HEK293 (cell line): ENCODE data around the gene ABCA7.

Experiments
- EGR2 ChIP-seq: fragments of 450-650 bp; formaldehyde crosslinking; IDR thresholded peaks from 2 replicates; pipeline ENCODE4 v1.5.1; 2016; ENCODE audit warnings: low read depth, missing biosample characterization, missing genetic modification characterization
- IKZF3 ChIP-seq: fragments of 450-650 bp; IDR thresholded peaks from 2 replicates; pipeline ENCODE4 v1.5.0; 2018; ENCODE audit warnings: missing biosample characterization, mild to moderate bottlenecking, missing genetic modification characterization, moderate library complexity
- MYNN ChIP-seq: fragments of 450-650 bp; formaldehyde crosslinking; IDR thresholded peaks from 2 replicates; pipeline ENCODE4 v1.5.1; 2016; ENCODE audit warnings: missing biosample characterization, missing genetic modification characterization, borderline replicate concordance
- SP7 ChIP-seq: fragments of 450-650 bp; formaldehyde crosslinking; IDR thresholded peaks from 2 replicates; pipeline ENCODE4 v1.5.1; 2016; ENCODE audit warnings: missing biosample characterization, missing genetic modification characterization
- ZNF2 ChIP-seq: fragments of 450-650 bp; formaldehyde crosslinking; IDR thresholded peaks from 2 replicates; pipeline ENCODE4 v1.5.1; 2016; ENCODE audit warnings: missing biosample characterization, missing genetic modification characterization
- ZNF239 ChIP-seq: fragments of 450-650 bp; formaldehyde crosslinking; IDR thresholded peaks from 2 replicates; pipeline ENCODE4 v1.5.1; 2016; ENCODE audit warnings: missing biosample characterization, missing genetic modification characterization
- ZNF24 ChIP-seq: fragments of 450-650 bp; formaldehyde crosslinking; IDR thresholded peaks from 2 replicates; pipeline ENCODE4 v1.5.1; 2016; ENCODE audit warnings: missing biosample characterization, missing genetic modification characterization
- ZNF248 ChIP-seq: fragments of 450-650 bp; formaldehyde crosslinking; IDR thresholded peaks from 2 replicates; pipeline ENCODE4 v1.5.1; 2017; ENCODE audit warnings: missing biosample characterization, missing genetic modification characterization
- ZNF324 ChIP-seq: fragments of 450-650 bp; formaldehyde crosslinking; IDR thresholded peaks from 2 replicates; pipeline ENCODE4 v1.5.1; 2016; ENCODE audit warnings: missing biosample characterization, missing genetic modification characterization
- ZNF514 ChIP-seq: fragments of 450-650 bp; formaldehyde crosslinking; IDR thresholded peaks from 2 replicates; pipeline ENCODE4 v1.5.1; 2016; ENCODE audit warnings: missing biosample characterization, missing genetic modification characterization
- ZNF670 ChIP-seq: fragments of 450-650 bp; formaldehyde crosslinking; IDR thresholded peaks from 2 replicates; pipeline ENCODE4 v1.5.1; 2016; ENCODE audit warnings: missing biosample characterization, missing genetic modification characterization, low read depth
- ZNF792 ChIP-seq: fragments of 450-650 bp; formaldehyde crosslinking; IDR thresholded peaks from 2 replicates; pipeline ENCODE4 v1.5.1; 2016; ENCODE audit warnings: missing biosample characterization, missing genetic modification characterization
- ZSCAN23 ChIP-seq: fragments of 450-650 bp; formaldehyde crosslinking; IDR thresholded peaks from 2 replicates; pipeline ENCODE4 v1.5.1; 2016; ENCODE audit warnings: missing biosample characterization, missing genetic modification characterization
- TF ChIP-seq, protein P1 (sequence below): fragments of 450-650 bp; formaldehyde crosslinking; IDR thresholded peaks from 2 replicates; pipeline ENCODE4 v1.5.1; 2016; ENCODE audit warnings: missing biosample characterization, missing genetic modification characterization
- TF ChIP-seq, protein P2 (sequence below): fragments of 450-650 bp; formaldehyde crosslinking; optimal IDR thresholded peaks from 2 replicates; pipeline ENCODE3; 2016; ENCODE audit warnings: missing biosample characterization, mild to moderate bottlenecking, missing genetic modification characterization
- TF ChIP-seq, protein P3 (sequence below): fragments of 450-650 bp; formaldehyde crosslinking; IDR thresholded peaks from 2 replicates; pipeline ENCODE4 v1.5.1; 2016; ENCODE audit warnings: missing biosample characterization, missing genetic modification characterization
- TF ChIP-seq, protein P4 (sequence below): fragments of 450-650 bp; formaldehyde crosslinking; IDR thresholded peaks from 2 replicates; pipeline ENCODE4 v1.5.1; 2016; ENCODE audit warnings: missing biosample characterization, missing genetic modification characterization, low read depth
- TF ChIP-seq, protein P5 (sequence below): fragments of 450-650 bp; formaldehyde crosslinking; IDR thresholded peaks from 2 replicates; pipeline ENCODE4 v1.5.1; 2017; ENCODE audit warnings: missing biosample characterization, missing genetic modification characterization
- TF ChIP-seq, protein P6 (sequence below): fragments of 450-650 bp; IDR thresholded peaks from 2 replicates; pipeline ENCODE4 v1.5.1; 2018; ENCODE audit warnings: missing biosample characterization, missing genetic modification characterization
- TF ChIP-seq, protein P7 (sequence below): fragments of 450-650 bp; formaldehyde crosslinking; IDR thresholded peaks from 2 replicates; pipeline ENCODE4 v1.5.1; 2016; ENCODE audit warnings: missing biosample characterization, missing genetic modification characterization
- TF ChIP-seq, protein P8 (sequence below): fragments of 450-650 bp; formaldehyde crosslinking; IDR thresholded peaks from 2 replicates; pipeline ENCODE4 v1.5.1; 2017; ENCODE audit warnings: missing biosample characterization, missing genetic modification characterization
- TF ChIP-seq, protein P9 (sequence below): fragments of 450-650 bp; formaldehyde crosslinking; IDR thresholded peaks from 2 replicates; pipeline ENCODE4 v1.5.1; 2016; ENCODE audit warnings: missing biosample characterization, missing genetic modification characterization

The ABCA7 gene

DNA sequence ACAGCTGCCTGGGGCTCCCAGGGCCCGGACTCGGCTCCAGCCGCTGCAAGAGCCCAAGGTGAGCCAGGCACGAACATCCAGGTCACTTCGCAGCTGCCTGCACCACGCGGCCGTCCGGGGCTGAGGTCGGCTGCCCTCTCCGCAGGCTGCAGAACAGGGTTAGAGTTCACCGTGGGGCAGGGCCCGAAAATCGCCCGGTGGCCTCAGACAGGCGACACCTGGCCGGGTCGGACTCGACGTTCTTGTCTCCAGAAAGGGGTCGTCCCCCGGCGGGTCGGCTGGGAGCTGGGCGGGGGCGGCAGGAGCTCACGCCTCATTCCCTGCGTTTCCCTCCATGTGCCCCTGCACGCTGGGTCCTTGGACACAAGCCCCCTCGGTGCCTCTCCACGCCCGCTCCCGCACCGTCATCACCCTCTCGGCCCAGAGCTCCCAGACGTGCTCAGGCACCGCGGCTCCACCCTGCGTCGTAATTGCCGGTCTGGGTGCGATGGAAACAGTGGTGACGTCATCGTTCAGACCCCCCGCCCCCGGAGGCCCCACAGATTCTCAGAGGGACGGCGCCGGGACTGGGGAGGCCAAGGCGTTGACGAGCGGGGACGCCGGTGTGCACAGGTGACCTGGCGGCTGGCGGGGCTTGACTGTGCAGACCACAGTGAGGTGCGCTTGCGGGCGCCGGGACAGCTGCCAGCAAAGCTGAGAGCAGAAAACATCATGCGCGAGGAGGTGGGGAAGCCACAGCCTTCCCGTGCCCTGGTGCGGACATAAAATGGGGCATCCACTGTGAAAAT lies 43.7 kb upstream of the ABCA7 start (continued):
- TF ChIP-seq, protein P1, sequence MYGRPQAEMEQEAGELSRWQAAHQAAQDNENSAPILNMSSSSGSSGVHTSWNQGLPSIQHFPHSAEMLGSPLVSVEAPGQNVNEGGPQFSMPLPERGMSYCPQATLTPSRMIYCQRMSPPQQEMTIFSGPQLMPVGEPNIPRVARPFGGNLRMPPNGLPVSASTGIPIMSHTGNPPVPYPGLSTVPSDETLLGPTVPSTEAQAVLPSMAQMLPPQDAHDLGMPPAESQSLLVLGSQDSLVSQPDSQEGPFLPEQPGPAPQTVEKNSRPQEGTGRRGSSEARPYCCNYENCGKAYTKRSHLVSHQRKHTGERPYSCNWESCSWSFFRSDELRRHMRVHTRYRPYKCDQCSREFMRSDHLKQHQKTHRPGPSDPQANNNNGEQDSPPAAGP = peak; percentile 100
- TF ChIP-seq ZNF24 (tag by site-specific recombination) (0 out of 2 replicates have a peak, but pooled peaks have one; percentile 74), ZNF239 (tag by site-specific recombination) (0 out of 2 replicates have a peak, but pooled peaks have one; percentile 57), ZNF2 (peak; percentile 84), ZNF248 (tag by site-specific recombination) (no peak), MYNN (tag by site-specific recombination) (no peak), ZNF792 (tag by site-specific recombination) (0 out of 2 replicates have a peak, but pooled peaks have one; percentile 76), ZNF514 (tag by site-specific recombination) (no peak), ZNF324 (tag by site-specific recombination) (peak; percentile 95), SP7 (tag by site-specific recombination) (peak; percentile 98), EGR2 (tag by site-specific recombination) (peak; percentile 63; the same call in 1 of the 2 replicates), IKZF3 (peak; percentile 60; the same call in 1 of the 2 replicates), ZNF670 (tag by site-specific recombination) (no peak), ZSCAN23 (tag by site-specific recombination) (peak; percentile 78; the same call in 1 of the 2 replicates)
- TF ChIP-seq, protein P2, sequence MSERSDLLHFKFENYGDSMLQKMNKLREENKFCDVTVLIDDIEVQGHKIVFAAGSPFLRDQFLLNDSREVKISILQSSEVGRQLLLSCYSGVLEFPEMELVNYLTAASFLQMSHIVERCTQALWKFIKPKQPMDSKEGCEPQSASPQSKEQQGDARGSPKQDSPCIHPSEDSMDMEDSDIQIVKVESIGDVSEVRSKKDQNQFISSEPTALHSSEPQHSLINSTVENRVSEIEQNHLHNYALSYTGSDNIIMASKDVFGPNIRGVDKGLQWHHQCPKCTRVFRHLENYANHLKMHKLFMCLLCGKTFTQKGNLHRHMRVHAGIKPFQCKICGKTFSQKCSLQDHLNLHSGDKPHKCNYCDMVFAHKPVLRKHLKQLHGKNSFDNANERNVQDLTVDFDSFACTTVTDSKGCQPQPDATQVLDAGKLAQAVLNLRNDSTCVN = peak; percentile 83
- TF ChIP-seq, protein P3, sequence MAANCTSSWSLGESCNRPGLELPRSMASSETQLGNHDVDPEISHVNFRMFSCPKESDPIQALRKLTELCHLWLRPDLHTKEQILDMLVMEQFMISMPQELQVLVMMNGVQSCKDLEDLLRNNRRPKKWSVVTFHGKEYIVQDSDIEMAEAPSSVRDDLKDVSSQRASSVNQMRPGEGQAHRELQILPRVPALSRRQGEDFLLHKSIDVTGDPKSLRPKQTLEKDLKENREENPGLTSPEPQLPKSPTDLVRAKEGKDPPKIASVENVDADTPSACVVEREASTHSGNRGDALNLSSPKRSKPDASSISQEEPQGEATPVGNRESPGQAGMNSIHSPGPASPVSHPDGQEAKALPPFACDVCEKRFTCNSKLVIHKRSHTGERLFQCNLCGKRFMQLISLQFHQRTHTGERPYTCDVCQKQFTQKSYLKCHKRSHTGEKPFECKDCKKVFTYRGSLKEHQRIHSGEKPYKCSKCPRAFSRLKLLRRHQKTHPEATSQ (tag by site-specific recombination) = no peak
- TF ChIP-seq, protein P4, sequence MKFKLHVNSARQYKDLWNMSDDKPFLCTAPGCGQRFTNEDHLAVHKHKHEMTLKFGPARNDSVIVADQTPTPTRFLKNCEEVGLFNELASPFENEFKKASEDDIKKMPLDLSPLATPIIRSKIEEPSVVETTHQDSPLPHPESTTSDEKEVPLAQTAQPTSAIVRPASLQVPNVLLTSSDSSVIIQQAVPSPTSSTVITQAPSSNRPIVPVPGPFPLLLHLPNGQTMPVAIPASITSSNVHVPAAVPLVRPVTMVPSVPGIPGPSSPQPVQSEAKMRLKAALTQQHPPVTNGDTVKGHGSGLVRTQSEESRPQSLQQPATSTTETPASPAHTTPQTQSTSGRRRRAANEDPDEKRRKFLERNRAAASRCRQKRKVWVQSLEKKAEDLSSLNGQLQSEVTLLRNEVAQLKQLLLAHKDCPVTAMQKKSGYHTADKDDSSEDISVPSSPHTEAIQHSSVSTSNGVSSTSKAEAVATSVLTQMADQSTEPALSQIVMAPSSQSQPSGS (tag by site-specific recombination) = peak; percentile 100
- TF ChIP-seq, protein P5, sequence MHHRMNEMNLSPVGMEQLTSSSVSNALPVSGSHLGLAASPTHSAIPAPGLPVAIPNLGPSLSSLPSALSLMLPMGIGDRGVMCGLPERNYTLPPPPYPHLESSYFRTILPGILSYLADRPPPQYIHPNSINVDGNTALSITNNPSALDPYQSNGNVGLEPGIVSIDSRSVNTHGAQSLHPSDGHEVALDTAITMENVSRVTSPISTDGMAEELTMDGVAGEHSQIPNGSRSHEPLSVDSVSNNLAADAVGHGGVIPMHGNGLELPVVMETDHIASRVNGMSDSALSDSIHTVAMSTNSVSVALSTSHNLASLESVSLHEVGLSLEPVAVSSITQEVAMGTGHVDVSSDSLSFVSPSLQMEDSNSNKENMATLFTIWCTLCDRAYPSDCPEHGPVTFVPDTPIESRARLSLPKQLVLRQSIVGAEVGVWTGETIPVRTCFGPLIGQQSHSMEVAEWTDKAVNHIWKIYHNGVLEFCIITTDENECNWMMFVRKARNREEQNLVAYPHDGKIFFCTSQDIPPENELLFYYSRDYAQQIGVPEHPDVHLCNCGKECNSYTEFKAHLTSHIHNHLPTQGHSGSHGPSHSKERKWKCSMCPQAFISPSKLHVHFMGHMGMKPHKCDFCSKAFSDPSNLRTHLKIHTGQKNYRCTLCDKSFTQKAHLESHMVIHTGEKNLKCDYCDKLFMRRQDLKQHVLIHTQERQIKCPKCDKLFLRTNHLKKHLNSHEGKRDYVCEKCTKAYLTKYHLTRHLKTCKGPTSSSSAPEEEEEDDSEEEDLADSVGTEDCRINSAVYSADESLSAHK (tag by site-specific recombination) = peak; percentile 74; the same call in 1 of the 2 replicates
- TF ChIP-seq, protein P6, sequence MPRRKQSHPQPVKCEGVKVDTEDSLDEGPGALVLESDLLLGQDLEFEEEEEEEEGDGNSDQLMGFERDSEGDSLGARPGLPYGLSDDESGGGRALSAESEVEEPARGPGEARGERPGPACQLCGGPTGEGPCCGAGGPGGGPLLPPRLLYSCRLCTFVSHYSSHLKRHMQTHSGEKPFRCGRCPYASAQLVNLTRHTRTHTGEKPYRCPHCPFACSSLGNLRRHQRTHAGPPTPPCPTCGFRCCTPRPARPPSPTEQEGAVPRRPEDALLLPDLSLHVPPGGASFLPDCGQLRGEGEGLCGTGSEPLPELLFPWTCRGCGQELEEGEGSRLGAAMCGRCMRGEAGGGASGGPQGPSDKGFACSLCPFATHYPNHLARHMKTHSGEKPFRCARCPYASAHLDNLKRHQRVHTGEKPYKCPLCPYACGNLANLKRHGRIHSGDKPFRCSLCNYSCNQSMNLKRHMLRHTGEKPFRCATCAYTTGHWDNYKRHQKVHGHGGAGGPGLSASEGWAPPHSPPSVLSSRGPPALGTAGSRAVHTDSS (tag by site-specific recombination) = peak; percentile 57; the same call in 1 of the 2 replicates
- TF ChIP-seq, protein P7, sequence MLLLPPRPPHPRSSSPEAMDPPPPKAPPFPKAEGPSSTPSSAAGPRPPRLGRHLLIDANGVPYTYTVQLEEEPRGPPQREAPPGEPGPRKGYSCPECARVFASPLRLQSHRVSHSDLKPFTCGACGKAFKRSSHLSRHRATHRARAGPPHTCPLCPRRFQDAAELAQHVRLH (tag by site-specific recombination) = no peak
- TF ChIP-seq, protein P8, sequence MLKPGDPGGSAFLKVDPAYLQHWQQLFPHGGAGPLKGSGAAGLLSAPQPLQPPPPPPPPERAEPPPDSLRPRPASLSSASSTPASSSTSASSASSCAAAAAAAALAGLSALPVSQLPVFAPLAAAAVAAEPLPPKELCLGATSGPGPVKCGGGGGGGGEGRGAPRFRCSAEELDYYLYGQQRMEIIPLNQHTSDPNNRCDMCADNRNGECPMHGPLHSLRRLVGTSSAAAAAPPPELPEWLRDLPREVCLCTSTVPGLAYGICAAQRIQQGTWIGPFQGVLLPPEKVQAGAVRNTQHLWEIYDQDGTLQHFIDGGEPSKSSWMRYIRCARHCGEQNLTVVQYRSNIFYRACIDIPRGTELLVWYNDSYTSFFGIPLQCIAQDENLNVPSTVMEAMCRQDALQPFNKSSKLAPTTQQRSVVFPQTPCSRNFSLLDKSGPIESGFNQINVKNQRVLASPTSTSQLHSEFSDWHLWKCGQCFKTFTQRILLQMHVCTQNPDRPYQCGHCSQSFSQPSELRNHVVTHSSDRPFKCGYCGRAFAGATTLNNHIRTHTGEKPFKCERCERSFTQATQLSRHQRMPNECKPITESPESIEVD = peak; percentile 41; the same call in 1 of the 2 replicates
- TF ChIP-seq, protein P9, sequence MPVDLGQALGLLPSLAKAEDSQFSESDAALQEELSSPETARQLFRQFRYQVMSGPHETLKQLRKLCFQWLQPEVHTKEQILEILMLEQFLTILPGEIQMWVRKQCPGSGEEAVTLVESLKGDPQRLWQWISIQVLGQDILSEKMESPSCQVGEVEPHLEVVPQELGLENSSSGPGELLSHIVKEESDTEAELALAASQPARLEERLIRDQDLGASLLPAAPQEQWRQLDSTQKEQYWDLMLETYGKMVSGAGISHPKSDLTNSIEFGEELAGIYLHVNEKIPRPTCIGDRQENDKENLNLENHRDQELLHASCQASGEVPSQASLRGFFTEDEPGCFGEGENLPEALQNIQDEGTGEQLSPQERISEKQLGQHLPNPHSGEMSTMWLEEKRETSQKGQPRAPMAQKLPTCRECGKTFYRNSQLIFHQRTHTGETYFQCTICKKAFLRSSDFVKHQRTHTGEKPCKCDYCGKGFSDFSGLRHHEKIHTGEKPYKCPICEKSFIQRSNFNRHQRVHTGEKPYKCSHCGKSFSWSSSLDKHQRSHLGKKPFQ (tag by site-specific recombination) = peak; percentile 74
